ENCODE results near the gene SMG6. TPM values are rescaled to one million over a fixed set of nuclear protein-coding genes. Genes with fewer than 3 reads are reported as not detected.

SMG6 gene
- total RNA-seq, 3 donors from 2014 or later = 27.9 to 36.1 (median 30.7) TPM

GRCh38 chr17:2028234-2028614 lies 275.4 kb downstream of the SMG6 start:
- H3K27me3 Mint-ChIP-seq (ENCODE audit: low read depth) = peaks cover 22% of the 10 kb centered on the region
- no peak for DNase-seq
- H3K36me3 Mint-ChIP-seq (ENCODE audit: insufficient read depth) = no peaks in the 10 kb centered on the region
- peaks cover 31% of the 10 kb centered on the region for H3K4me1 Mint-ChIP-seq (ENCODE audit: low read depth)
- no peak overlapping the region for H3K4me3 Mint-ChIP-seq
- H3K9me3 Mint-ChIP-seq = no peaks in the 10 kb centered on the region
- ATAC-seq = no peak

- Mint-ChIP-seq H3K9me3 (no peaks in the 10 kb centered on the region), H3K36me3 (ENCODE audit: insufficient read depth) (no peaks in the 10 kb centered on the region), H3K4me1 (ENCODE audit: low read depth) (peaks cover 29% of the 10 kb centered on the region), H3K27me3 (ENCODE audit: low read depth) (peaks cover 25% of the 10 kb centered on the region), H3K4me3 (no peak overlapping the region)
- ATAC-seq = no peak
- no peak for DNase-seq
Measured at GRCh38 chr17:2027528-2028233, 275.9 kb downstream of the SMG6 start.

- no peaks in the 10 kb centered on the region for H3K36me3 Mint-ChIP-seq (ENCODE audit: insufficient read depth)
Measured at GRCh38 chr17:2025622-2026309, 277.8 kb downstream of the SMG6 start.

GRCh38 chr17:2025220-2025621 lies 278.4 kb downstream of the SMG6 start, which contains the start of gene RTN4RL1:
RTN4RL1 (minus strand) TSS chr17:2025334; CDS start chr17:2024865, 469 bp downstream.
- H3K27me3 Mint-ChIP-seq (ENCODE audit: low read depth) = peaks cover 27% of the 10 kb centered on the region

More at GRCh38 chr17:2025622-2026309, 277.8 kb downstream of the SMG6 start:
- ATAC-seq = no peak
- Mint-ChIP-seq H3K4me3 (peak overlapping the region; percentile 74), H3K9me3 (no peaks in the 10 kb centered on the region), H3K27me3 (ENCODE audit: low read depth) (peaks cover 27% of the 10 kb centered on the region), H3K4me1 (ENCODE audit: low read depth) (peaks cover 20% of the 10 kb centered on the region)
- no peak for DNase-seq

GRCh38 chr17:2024572-2025219 lies 278.9 kb downstream of the SMG6 start:
- peak; percentile 20 to 27 for ATAC-seq
- H3K27me3 Mint-ChIP-seq (ENCODE audit: low read depth) = peaks cover 30% of the 10 kb centered on the region
- H3K9me3 Mint-ChIP-seq = no peaks in the 10 kb centered on the region
- H3K4me3 Mint-ChIP-seq = peak overlapping the region; percentile 79
- H3K36me3 Mint-ChIP-seq (ENCODE audit: insufficient read depth) = no peaks in the 10 kb centered on the region
- no peak for DNase-seq
- H3K4me1 Mint-ChIP-seq (ENCODE audit: low read depth) = peaks cover 16% of the 10 kb centered on the region

More at GRCh38 chr17:2025220-2025621, 278.4 kb downstream of the SMG6 start, which contains the start of gene RTN4RL1:
- Mint-ChIP-seq H3K9me3 (no peaks in the 10 kb centered on the region), H3K4me3 (peak within 1 kb of the TSS; percentile 79), H3K36me3 (ENCODE audit: insufficient read depth) (no peaks in the 10 kb centered on the region), H3K4me1 (ENCODE audit: low read depth) (peaks cover 17% of the 10 kb centered on the region)
- ATAC-seq (peak; percentile 31 to 35), DNase-seq (peak; percentile 75)

GRCh38 chr17:2023692-2024571 lies 279.7 kb downstream of the SMG6 start:
- Mint-ChIP-seq H3K27me3 (ENCODE audit: low read depth) (peaks cover 36% of the 10 kb centered on the region), H3K4me1 (ENCODE audit: low read depth) (peaks cover 14% of the 10 kb centered on the region), H3K4me3 (peak overlapping the region; percentile 79), H3K9me3 (no peaks in the 10 kb centered on the region), H3K36me3 (ENCODE audit: insufficient read depth) (no peaks in the 10 kb centered on the region)
- peak; percentile 33 for DNase-seq
- ATAC-seq = peak; percentile 13 to 38

GRCh38 chr17:2023256-2023655 lies 280.3 kb downstream of the SMG6 start:
- Mint-ChIP-seq H3K27me3 (ENCODE audit: low read depth) (peaks cover 34% of the 10 kb centered on the region), H3K36me3 (ENCODE audit: insufficient read depth) (no peaks in the 10 kb centered on the region), H3K9me3 (no peaks in the 10 kb centered on the region), H3K4me1 (ENCODE audit: low read depth) (peaks cover 14% of the 10 kb centered on the region), H3K4me3 (peak overlapping the region; percentile 39)
- no peak for ATAC-seq
- DNase-seq = no peak

GRCh38 chr17:2022647-2023240 lies 280.8 kb downstream of the SMG6 start:
- Mint-ChIP-seq H3K4me1 (ENCODE audit: low read depth) (peaks cover 14% of the 10 kb centered on the region), H3K4me3 (peak overlapping the region; percentile 39), H3K27me3 (ENCODE audit: low read depth) (peaks cover 34% of the 10 kb centered on the region), H3K36me3 (ENCODE audit: insufficient read depth) (no peaks in the 10 kb centered on the region), H3K9me3 (no peaks in the 10 kb centered on the region)
- no peak for ATAC-seq
- no peak for DNase-seq

- peaks cover 22% of the 10 kb centered on the region for H3K27me3 Mint-ChIP-seq (ENCODE audit: low read depth)
- DNase-seq = no peak
- H3K9me3 Mint-ChIP-seq = no peaks in the 10 kb centered on the region
- H3K4me1 Mint-ChIP-seq (ENCODE audit: low read depth) = peaks cover 9% of the 10 kb centered on the region
- H3K36me3 Mint-ChIP-seq (ENCODE audit: insufficient read depth) = no peaks in the 10 kb centered on the region
- H3K4me3 Mint-ChIP-seq = no peak overlapping the region
- ATAC-seq = no peak
Measured at GRCh38 chr17:2020721-2021120, 282.9 kb downstream of the SMG6 start.

- H3K36me3 Mint-ChIP-seq (ENCODE audit: insufficient read depth) = no peaks in the 10 kb centered on the region
- no peaks in the 10 kb centered on the region for H3K9me3 Mint-ChIP-seq
- DNase-seq (no peak), ATAC-seq (no peak)
- H3K4me1 Mint-ChIP-seq (ENCODE audit: low read depth) = peaks cover 8% of the 10 kb centered on the region
- no peak overlapping the region for H3K4me3 Mint-ChIP-seq
- H3K27me3 Mint-ChIP-seq (ENCODE audit: low read depth) = peaks cover 25% of the 10 kb centered on the region
Measured at GRCh38 chr17:2019723-2020122, 283.9 kb downstream of the SMG6 start.

- no peaks in the 10 kb centered on the region for H3K9me3 Mint-ChIP-seq
- peaks cover 8% of the 10 kb centered on the region for H3K4me1 Mint-ChIP-seq (ENCODE audit: low read depth)
- DNase-seq (no peak), ATAC-seq (no peak)
- no peak overlapping the region for H3K4me3 Mint-ChIP-seq
- peaks cover 24% of the 10 kb centered on the region for H3K27me3 Mint-ChIP-seq (ENCODE audit: low read depth)
- H3K36me3 Mint-ChIP-seq (ENCODE audit: insufficient read depth) = no peaks in the 10 kb centered on the region
Measured at GRCh38 chr17:2018716-2019510, 284.7 kb downstream of the SMG6 start.

GRCh38 chr17:2017274-2017941 lies 286.2 kb downstream of the SMG6 start:
- H3K36me3 Mint-ChIP-seq (ENCODE audit: insufficient read depth) = no peaks in the 10 kb centered on the region
- no peak overlapping the region for H3K4me3 Mint-ChIP-seq
- no peaks in the 10 kb centered on the region for H3K4me1 Mint-ChIP-seq (ENCODE audit: low read depth)
- H3K9me3 Mint-ChIP-seq = no peaks in the 10 kb centered on the region
- no peak for DNase-seq
- no peak for ATAC-seq
- peaks cover 19% of the 10 kb centered on the region for H3K27me3 Mint-ChIP-seq (ENCODE audit: low read depth)
